Right lobe of liver (tissue), 6 donors: Measurements from ENCODE around the gene APOBR. TPM values are rescaled to one million over a fixed set of nuclear protein-coding genes. Genes with fewer than 3 reads are reported as not detected.
"Not testable (repeated sequence)": the region's sequence is repeated elsewhere in the genome, so short reads cannot be mapped to it uniquely, and the experiment has no call there.

Experiments
- ATAC-seq, 4 donors: fragments of 200-7000 bp; cut with Tn5 transposase; one replicate each; pipeline ENCODE4 v1.9.1; 2020; ENCODE audit warnings: mild to moderate bottlenecking in 4 of 4, moderate library complexity in 4 of 4
- DNase-seq, 3 donors: peaks; one replicate each; pipeline ENCODE4 v3.0.0-alpha.2; 2020
- H3K27ac ChIP-seq, 3 donors: fragments of 200-600 bp; one replicate each; pipeline ENCODE4 v1.8.0; 2022
- H3K27me3 ChIP-seq, 2 donors: fragments of 200-600 bp; one replicate each; pipeline ENCODE4 v1.8.0; 2022
- H3K36me3 ChIP-seq, 4 donors: fragments of 200-600 bp; sonication (generic) in 1 of 4; one replicate each; pipeline versions ENCODE4 v1.5.1 to v1.8.0; 2017 to 2022; ENCODE audit warnings: control low read depth in 1 of 4
- H3K4me1 ChIP-seq, 4 donors: fragments of 200-600 bp; sonication (generic) in 1 of 4; one replicate each; pipeline versions ENCODE4 v1.5.1 to v1.8.0; 2017 to 2022; ENCODE audit warnings: control low read depth in 1 of 4
- H3K4me3 ChIP-seq, 3 donors: fragments of 200-600 bp; one replicate each; pipeline ENCODE4 v1.8.0; 2022
- H3K9me3 ChIP-seq, 4 donors: fragments of 200-600 bp; sonication (generic) in 1 of 4; one replicate each; pipeline versions ENCODE4 v1.5.1 to v1.8.0; 2017 to 2022; ENCODE audit warnings: control low read depth in 1 of 4
- CTCF ChIP-seq, 4 donors: fragments of 200-600 bp in 3 of 4; fragments of 450-650 bp in 1 of 4; IDR thresholded peaks; one replicate each; pipeline versions ENCODE4 v1.5.1 to v1.8.0; 2016 to 2022; ENCODE audit warnings: antibody characterized with exemption in 4 of 4, mild to moderate bottlenecking in 2 of 4
- POLR2A ChIP-seq: fragments of 450-650 bp; IDR thresholded peaks from one replicate; pipeline ENCODE4 v1.6.1; 2017; ENCODE audit warnings: antibody characterized with exemption, mild to moderate bottlenecking
- WGBS: methylation state at CpG from one replicate; pipeline ENCODE4 v1.1.6; 2018; ENCODE audit warnings: low coverage, low lambda C conversion rate; ENCODE audit not compliant: insufficient coverage; ENCODE audit errors: missing lambda C conversion rate; 5-methylcytosine and 5-hydroxymethylcytosine counted together
- intact Hi-C, 2 donors: fragments of 100-400 bp; cut with DNase I; formaldehyde crosslinking; loops; one replicate each; pipeline versions ENCODE4 v1.11.2 to v1.14.1; 2022
- total RNA-seq, 6 experiments: library from RNA; depleted of rRNA in 2 of 6; stranded (reverse); fragments of >200 nt in 2 of 6; fragmentation: NEBNext Ultra II Directional in 3 of 6; extraction: Animal tissue kit (Norgen Biotek cat#: 25700) in 3 of 6; gene quantifications; one replicate each; pipeline versions ENCODE4 v1.1.0 to v1.2.4, GENCODE V29; 2016 to 2023
- donor health status: DM: no; HTN: yes; CAD: no.
- donor health status: DM: no; HTN: no; CAD: no.
- donor health status: DM: no; HTN: no; CAD: no.
- donor health status: DM: no; HTN: yes; CAD: no.
- donor health status: DM: no; HTN: yes; CAD: no.

The APOBR gene
- total RNA-seq, 6 experiments from 2014 or later, result 0.57 to 2.2 (median 1.5) TPM

- no peaks in the 10 kb centered on the region for H3K9me3 ChIP-seq
- no peak overlapping the region for H3K27ac ChIP-seq
- intact Hi-C loops, result no loop called here
- ATAC-seq, result peak in 1 of 4 donors; percentile 13
- H3K36me3 ChIP-seq, result peaks cover 0 to 81% (median 10%) of the 10 kb centered on the region in 4 donors
- no peaks in the 10 kb centered on the region for H3K27me3 ChIP-seq
- H3K4me1 ChIP-seq, result no peaks in the 10 kb centered on the region
- 82% methylated on average over 10 of the region's 14 CpGs for WGBS
- peak in 1 of 3 donors; percentile 42 for DNase-seq
- no peak overlapping the region for H3K4me3 ChIP-seq
- TF ChIP-seq POLR2A, result no peak
- TF ChIP-seq CTCF (IDR thresholded peaks at IDR 0.05), result no peak
Observed at GRCh38 chr16:28477311-28477920, 17.0 kb upstream of the APOBR start.

- WGBS, result 90% methylated on average over 12 of the region's 16 CpGs
- no peak for TF ChIP-seq CTCF (IDR thresholded peaks at IDR 0.05)
- TF ChIP-seq POLR2A, result no peak
- no peaks in the 10 kb centered on the region for H3K27me3 ChIP-seq
- H3K9me3 ChIP-seq, result no peaks in the 10 kb centered on the region
- DNase-seq (peak in 2 of 3 donors; percentile 19 to 25), ATAC-seq (peak in 1 of 4 donors; percentile 19)
- no peaks in the 10 kb centered on the region for H3K4me1 ChIP-seq
- intact Hi-C loops, result no loop called here
- no peak overlapping the region for H3K27ac ChIP-seq
- H3K4me3 ChIP-seq, result no peak overlapping the region
- H3K36me3 ChIP-seq, result peaks cover 0 to 91% (median 12%) of the 10 kb centered on the region in 4 donors
Observed at GRCh38 chr16:28478506-28479180, 15.8 kb upstream of the APOBR start.

GRCh38 chr16:28482026-28482425 is 12.4 kb upstream of the APOBR start:
- Histone ChIP-seq H3K9me3 (no peaks in the 10 kb centered on the region), H3K36me3 (peaks cover 0 to 79% (median 13%) of the 10 kb centered on the region in 4 donors), H3K27ac (no peak overlapping the region), H3K27me3 (no peaks in the 10 kb centered on the region), H3K4me1 (no peaks in the 10 kb centered on the region), H3K4me3 (no peak overlapping the region)
- intact Hi-C loops, result no loop called here
- TF ChIP-seq POLR2A (no peak), CTCF (IDR thresholded peaks at IDR 0.05) (no peak)
- ATAC-seq (no peak), DNase-seq (peak in 2 of 3 donors; percentile 22 to 33)
- 92% methylated on average over 9 of the region's 13 CpGs for WGBS

- WGBS, result 94% methylated on average over 5 of the region's 5 CpGs
- ATAC-seq, H3K27me3 ChIP-seq, H3K27ac ChIP-seq, intact Hi-C loops, H3K9me3 ChIP-seq, H3K4me1 ChIP-seq, H3K4me3 ChIP-seq: not testable (repeated sequence)
- H3K36me3 ChIP-seq, result peaks cover 0 to 76% (median 15%) of the 10 kb centered on the region in 4 donors
- peak in 2 of 3 donors; percentile 20 to 25 for DNase-seq
Observed at GRCh38 chr16:28483361-28483760, 11.1 kb upstream of the APOBR start.

- intact Hi-C loops, result no loop called here
- TF ChIP-seq POLR2A, result no peak
- TF ChIP-seq CTCF (IDR thresholded peaks at IDR 0.05), result no peak
- ATAC-seq, result peak in 1 of 4 donors; percentile 24
- Histone ChIP-seq H3K27me3 (no peaks in the 10 kb centered on the region), H3K4me1 (peaks cover 0 to 10% (median 0%) of the 10 kb centered on the region in 4 donors), H3K4me3 (no peak overlapping the region), H3K36me3 (peaks cover 0 to 53% (median 14%) of the 10 kb centered on the region in 4 donors), H3K27ac (no peak overlapping the region), H3K9me3 (no peaks in the 10 kb centered on the region)
- WGBS, result 100% methylated on average over 1 of the region's 5 CpGs
- peak in 1 of 3 donors; percentile 28 for DNase-seq
Observed at GRCh38 chr16:28486266-28486665, 8.2 kb upstream of the APOBR start.
